Panc1 (cell line): Measurements from ENCODE around the gene CCDC73.

Experiments used
- CTCF ChIP-seq: fragments of 450-650 bp; IDR thresholded peaks from 2 replicates; pipeline ENCODE4 v1.5.1; 2017; ENCODE audit warnings: mild to moderate bottlenecking
- POLR2AphosphoS5 ChIP-seq: IDR thresholded peaks from 2 replicates; pipeline ENCODE4 v1.6.1; 2012; ENCODE audit warnings: mild to moderate bottlenecking, low read depth, low read length, moderate library complexity

GRCh38 chr11:32583459-32584271 lies 210.8 kb downstream of the CCDC73 start, which contains the start of gene EIF3M:
- TF ChIP-seq CTCF = no peak
- TF ChIP-seq POLR2AphosphoS5 = peak; percentile 82
